ENCODE measurements around the gene SND1. TPM values are rescaled to one million over a fixed set of nuclear protein-coding genes. Genes with fewer than 3 reads are reported as not detected.

The SND1 gene
- total and polyA plus RNA-seq, 2 donors (not counting 1 experiment from before 2014, with no cell fraction given) = 137 to 174 TPM

GRCh38 chr7:128005117-128005516 lies 353.1 kb downstream of the SND1 start:
- Histone ChIP-seq H3K4me1 (ENCODE audit: control insufficient read depth, extremely low read depth, insufficient read depth, low read length) (no peaks in the 10 kb centered on the region), H4K20me1 (ENCODE audit: control insufficient read depth, extremely low read depth, insufficient read depth, low read length) (no peaks in the 10 kb centered on the region), H3K4me2 (ENCODE audit: extremely low read depth, insufficient read depth, low read length) (no peak overlapping the region), H3K9me3 (ENCODE audit: control insufficient read depth, insufficient read depth, low read depth, low read length) (no peaks in the 10 kb centered on the region), H3K27ac (ENCODE audit: insufficient read depth, low read length) (no peak overlapping the region), H2AFZ (ENCODE audit: low read length) (no peak overlapping the region), H3K36me3 (ENCODE audit: control insufficient read depth, insufficient read depth, low read length) (no peaks in the 10 kb centered on the region), H3K4me3 (replicated peaks in 1 of 4; ENCODE audit: control extremely low read depth in 1 of 4, insufficient read depth in 1 of 4, low read depth in 3 of 4, low read length in 4 of 4) (no peak overlapping the region), H3K79me2 (ENCODE audit: control insufficient read depth, insufficient read depth, low read length) (no peaks in the 10 kb centered on the region), H3K9ac (ENCODE audit: insufficient read depth, low read length) (no peak overlapping the region), H3K27me3 (ENCODE audit: control insufficient read depth, insufficient read depth, low read length) (no peaks in the 10 kb centered on the region)
- DNase-seq (ENCODE audit: low read depth in 2 of 2) = no peak
- TF ChIP-seq EZH2 (IDR thresholded peaks at IDR 0.05; ENCODE audit: low read length, missing control alignments) = no peak
- no peak for TF ChIP-seq CTCF (conservative IDR thresholded peaks at IDR 0.05 in 1 of 2, IDR thresholded peaks at IDR 0.05 in 1 of 2; ENCODE audit: low read depth in 1 of 2, low read length in 2 of 2)

GRCh38 chr7:128005759-128006159 lies 353.8 kb downstream of the SND1 start:
- H4K20me1 ChIP-seq (ENCODE audit: control insufficient read depth, extremely low read depth, insufficient read depth, low read length) = no peaks in the 10 kb centered on the region
- DNase-seq (ENCODE audit: low read depth in 2 of 2) = no peak
- no peaks in the 10 kb centered on the region for H3K9me3 ChIP-seq (ENCODE audit: control insufficient read depth, insufficient read depth, low read depth, low read length)
- H2AFZ ChIP-seq (ENCODE audit: low read length) = no peak overlapping the region
- no peak for TF ChIP-seq CTCF (conservative IDR thresholded peaks at IDR 0.05 in 1 of 2, IDR thresholded peaks at IDR 0.05 in 1 of 2; ENCODE audit: low read depth in 1 of 2, low read length in 2 of 2)
- no peak for TF ChIP-seq EZH2 (IDR thresholded peaks at IDR 0.05; ENCODE audit: low read length, missing control alignments)
- H3K79me2 ChIP-seq (ENCODE audit: control insufficient read depth, insufficient read depth, low read length) = no peaks in the 10 kb centered on the region
- H3K27ac ChIP-seq (ENCODE audit: insufficient read depth, low read length) = no peak overlapping the region
- no peak overlapping the region for H3K9ac ChIP-seq (ENCODE audit: insufficient read depth, low read length)
- H3K27me3 ChIP-seq (ENCODE audit: control insufficient read depth, insufficient read depth, low read length) = no peaks in the 10 kb centered on the region
- H3K4me1 ChIP-seq (ENCODE audit: control insufficient read depth, extremely low read depth, insufficient read depth, low read length) = no peaks in the 10 kb centered on the region
- no peak overlapping the region for H3K4me3 ChIP-seq (replicated peaks in 1 of 4; ENCODE audit: control extremely low read depth in 1 of 4, insufficient read depth in 1 of 4, low read depth in 3 of 4, low read length in 4 of 4)
- no peak overlapping the region for H3K4me2 ChIP-seq (ENCODE audit: extremely low read depth, insufficient read depth, low read length)
- H3K36me3 ChIP-seq (ENCODE audit: control insufficient read depth, insufficient read depth, low read length) = no peaks in the 10 kb centered on the region

DNA sequence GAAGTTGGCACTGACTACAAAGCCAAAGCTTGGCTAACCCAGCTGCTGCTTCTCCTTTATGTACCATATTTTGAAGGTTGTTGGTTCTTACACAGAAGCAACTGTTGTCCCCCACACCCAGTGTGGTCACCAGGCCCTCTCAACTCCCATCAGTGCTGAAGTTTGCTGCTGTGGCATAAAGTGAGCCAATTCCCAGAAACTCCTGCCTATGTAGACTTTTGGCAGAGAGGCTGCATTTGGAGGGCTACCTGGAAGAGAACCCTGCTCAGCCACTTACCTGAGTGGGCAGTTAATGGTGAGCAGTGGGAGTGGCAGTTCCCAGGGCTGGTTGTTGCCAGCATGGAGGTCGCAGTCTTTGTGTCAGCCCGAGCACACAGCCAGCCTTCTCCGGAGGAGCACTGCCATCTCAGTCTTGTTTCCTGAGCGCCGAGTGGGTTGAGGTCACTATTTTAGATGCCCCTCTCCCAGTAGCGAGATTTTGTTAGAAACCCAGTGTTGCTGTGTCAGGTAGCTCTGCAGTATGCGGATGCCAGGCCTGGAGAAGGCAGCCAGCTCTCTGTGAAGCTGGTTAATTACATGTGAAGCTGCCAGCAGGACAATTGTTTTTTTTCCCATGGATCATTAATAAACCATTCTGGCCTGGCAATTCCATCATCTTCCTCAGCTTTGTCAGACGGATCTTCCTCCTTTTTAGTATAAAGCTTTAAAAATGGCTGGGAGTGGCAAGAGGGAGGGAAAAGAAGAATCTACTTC lies 354.7 kb downstream of the SND1 start:
- no peak overlapping the region for H2AFZ ChIP-seq (ENCODE audit: low read length)
- no peaks in the 10 kb centered on the region for H3K27me3 ChIP-seq (ENCODE audit: control insufficient read depth, insufficient read depth, low read length)
- H3K4me2 ChIP-seq (ENCODE audit: extremely low read depth, insufficient read depth, low read length) = no peak overlapping the region
- no peak for TF ChIP-seq CTCF (conservative IDR thresholded peaks at IDR 0.05 in 1 of 2, IDR thresholded peaks at IDR 0.05 in 1 of 2; ENCODE audit: low read depth in 1 of 2, low read length in 2 of 2)
- TF ChIP-seq EZH2 (IDR thresholded peaks at IDR 0.05; ENCODE audit: low read length, missing control alignments) = no peak
- H3K9me3 ChIP-seq (ENCODE audit: control insufficient read depth, insufficient read depth, low read depth, low read length) = no peaks in the 10 kb centered on the region
- no peaks in the 10 kb centered on the region for H3K36me3 ChIP-seq (ENCODE audit: control insufficient read depth, insufficient read depth, low read length)
- H3K79me2 ChIP-seq (ENCODE audit: control insufficient read depth, insufficient read depth, low read length) = no peaks in the 10 kb centered on the region
- DNase-seq (ENCODE audit: low read depth in 2 of 2) = no peak
- H4K20me1 ChIP-seq (ENCODE audit: control insufficient read depth, extremely low read depth, insufficient read depth, low read length) = no peaks in the 10 kb centered on the region
- H3K27ac ChIP-seq (ENCODE audit: insufficient read depth, low read length) = no peak overlapping the region
- no peak overlapping the region for H3K9ac ChIP-seq (ENCODE audit: insufficient read depth, low read length)
- H3K4me1 ChIP-seq (ENCODE audit: control insufficient read depth, extremely low read depth, insufficient read depth, low read length) = no peaks in the 10 kb centered on the region
- no peak overlapping the region for H3K4me3 ChIP-seq (replicated peaks in 1 of 4; ENCODE audit: control extremely low read depth in 1 of 4, insufficient read depth in 1 of 4, low read depth in 3 of 4, low read length in 4 of 4)
